HepG2 (cell line): ENCODE results near the gene LINGO3.

Experiments
- MIER3 ChIP-seq: IDR thresholded peaks from 2 replicates; pipeline ENCODE4 v1.6.1; 2016; ENCODE audit warnings: missing compliant biosample characterization, borderline replicate concordance
- TP53 ChIP-seq: sonication (generic); formaldehyde crosslinking; conservative IDR thresholded peaks from 2 replicates; pipeline ENCODE4 v1.4.0; 2020; ENCODE audit warnings: missing genetic modification reagents
- ZNF530 ChIP-seq: sonication (generic); formaldehyde crosslinking; IDR thresholded peaks from 2 replicates; pipeline ENCODE4 v1.5.0; 2020; ENCODE audit warnings: low read depth, mild to moderate bottlenecking, missing genetic modification reagents
- TF ChIP-seq, protein P1 (sequence below): sonication (generic); IDR thresholded peaks from 2 replicates; pipeline ENCODE4 v1.6.1; 2016; ENCODE audit warnings: low read depth, borderline replicate concordance

- TF ChIP-seq TP53 (CRISPR knock-in tag) = no peak
- TF ChIP-seq, protein P1, sequence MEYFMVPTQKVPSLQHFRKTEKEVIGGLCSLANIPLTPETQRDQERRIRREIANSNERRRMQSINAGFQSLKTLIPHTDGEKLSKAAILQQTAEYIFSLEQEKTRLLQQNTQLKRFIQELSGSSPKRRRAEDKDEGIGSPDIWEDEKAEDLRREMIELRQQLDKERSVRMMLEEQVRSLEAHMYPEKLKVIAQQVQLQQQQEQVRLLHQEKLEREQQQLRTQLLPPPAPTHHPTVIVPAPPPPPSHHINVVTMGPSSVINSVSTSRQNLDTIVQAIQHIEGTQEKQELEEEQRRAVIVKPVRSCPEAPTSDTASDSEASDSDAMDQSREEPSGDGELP = no peak
- no peak for TF ChIP-seq MIER3
- TF ChIP-seq ZNF530 = no peak
Observed at GRCh38 chr19:2306281-2306806, 1.6 kb downstream of the LINGO3 start.
